ELR (cell line): ENCODE measurements around the gene ZFP90.
A peak's percentile ranks its signal among the peaks of the same experiment; 100 is the strongest.

ENCODE experiments used
- DNase-seq: peaks from one replicate; pipeline ENCODE4 v3.0.0-alpha.2; 2015; ENCODE audit warnings: low read depth

Gene ZFP90

GRCh38 chr16:68590201-68590994 is 51.3 kb downstream of the ZFP90 start:
- DNase-seq = peak; percentile 75

- peak; percentile 36 for DNase-seq
Measured at GRCh38 chr16:68592466-68593337, 53.6 kb downstream of the ZFP90 start.

DNA sequence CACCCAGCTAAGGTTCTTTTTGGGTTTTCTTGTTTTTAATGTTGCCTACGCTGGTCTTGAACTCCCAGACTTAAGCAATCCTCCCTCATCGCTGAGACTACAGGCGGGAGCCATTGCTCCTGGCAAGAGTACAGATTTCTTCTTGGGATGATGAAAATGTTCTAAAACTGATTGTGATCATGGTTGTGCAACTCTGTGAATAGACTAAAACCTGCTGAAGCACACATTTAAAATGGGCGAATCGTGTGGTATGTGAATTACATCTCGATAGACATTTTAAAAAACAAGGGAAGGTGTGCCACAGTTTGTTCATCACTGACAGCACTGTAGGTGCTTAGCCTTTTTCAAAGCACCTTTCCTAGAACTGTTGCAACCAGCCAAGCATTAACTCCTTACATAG is 57.2 kb downstream of the ZFP90 start:
- no peak for DNase-seq

- DNase-seq = no peak
Measured at GRCh38 chr16:68599586-68599985, 60.5 kb downstream of the ZFP90 start.

DNA sequence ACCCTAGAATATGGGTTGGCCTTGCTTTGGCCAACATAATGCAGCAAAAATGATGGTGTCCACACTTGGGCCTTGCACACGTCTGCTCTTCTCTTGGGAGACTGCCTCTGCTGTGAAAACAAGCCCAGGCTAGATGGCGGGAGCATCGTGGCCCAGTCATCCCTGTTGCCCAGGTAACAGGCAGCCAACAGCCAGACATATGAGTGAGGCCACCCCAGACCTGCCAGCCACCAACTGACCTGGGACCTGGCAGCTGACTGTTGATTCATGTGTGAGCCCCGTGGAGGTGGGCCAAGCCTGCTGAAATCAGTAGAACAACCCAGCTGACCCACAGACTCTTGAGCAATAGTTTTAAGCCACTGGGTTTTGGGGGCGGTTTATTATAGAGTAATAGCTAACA is 66.7 kb downstream of the ZFP90 start:
- peak; percentile 4 for DNase-seq

- no peak for DNase-seq
Measured at GRCh38 chr16:68607443-68607842, 68.4 kb downstream of the ZFP90 start.

DNA sequence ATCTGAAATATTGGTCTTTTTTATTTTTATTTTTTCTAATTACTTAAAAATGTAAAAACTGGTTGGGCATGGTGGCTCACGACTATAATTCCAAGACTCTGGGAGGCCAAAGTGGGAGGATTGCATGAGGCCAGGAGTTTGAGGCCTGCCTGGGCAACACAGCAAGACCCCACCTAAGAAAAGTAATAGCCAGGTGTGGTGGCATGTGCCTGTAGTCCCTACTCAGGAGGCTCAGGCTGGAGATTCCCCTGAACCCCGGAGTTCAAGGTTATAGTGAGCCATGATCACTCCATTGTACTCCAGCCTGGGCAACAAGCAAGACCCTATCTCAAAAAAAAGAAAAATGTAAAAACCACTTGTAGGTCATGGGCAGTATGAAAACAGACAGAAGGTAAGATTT is 69.2 kb downstream of the ZFP90 start:
- no peak for DNase-seq

DNA sequence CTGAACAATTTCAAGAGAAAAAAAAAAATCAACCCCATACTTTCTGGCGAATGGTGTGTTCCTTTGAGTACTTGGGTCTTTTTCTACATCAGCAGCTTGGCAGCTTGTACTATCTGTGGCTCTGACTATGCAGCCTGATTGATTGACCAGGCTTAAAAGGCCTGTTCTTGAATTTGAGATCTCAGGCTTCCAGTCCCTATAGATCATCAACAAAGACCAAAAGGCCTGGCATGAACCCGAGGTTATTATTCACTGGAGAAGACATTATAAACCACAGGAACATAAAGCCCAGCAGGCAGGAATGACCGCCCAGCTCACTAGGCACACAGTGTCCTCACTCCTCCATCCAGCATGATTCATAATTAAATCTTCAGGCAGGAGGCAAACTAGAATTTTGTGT is 73.9 kb downstream of the ZFP90 start:
- DNase-seq = no peak

DNA sequence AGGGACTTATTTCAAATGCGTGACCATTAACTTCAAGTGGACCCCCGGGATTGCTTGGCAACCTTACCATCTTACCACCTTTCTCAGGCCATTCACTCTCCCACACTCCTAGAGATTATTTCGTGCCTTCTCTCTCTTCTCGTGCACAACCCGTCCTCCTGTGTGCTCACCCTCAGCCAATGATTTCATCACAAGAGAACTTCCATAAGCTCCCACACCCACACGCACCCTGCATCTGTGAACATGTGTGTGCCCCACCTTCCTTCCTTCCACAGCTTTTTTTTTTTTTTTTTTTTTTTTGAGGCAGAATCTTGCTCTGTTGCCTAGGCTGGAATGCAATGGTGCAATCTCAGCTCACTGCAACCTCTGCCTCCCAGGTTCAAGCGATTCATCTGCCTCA is 78.6 kb downstream of the ZFP90 start:
- no peak for DNase-seq
